Inflammatory macrophage treated with lipopolysaccharide for 1 hour (primary cell): Measurements from ENCODE around the gene ABHD16A.
A peak's percentile ranks its signal among the peaks of the same experiment; 100 is the strongest.

Experiments used
- DNase-seq, 2 donors: peaks; one replicate each; pipeline ENCODE4 v3.0.0-alpha.2; 2020 to 2022

Gene ABHD16A

DNA sequence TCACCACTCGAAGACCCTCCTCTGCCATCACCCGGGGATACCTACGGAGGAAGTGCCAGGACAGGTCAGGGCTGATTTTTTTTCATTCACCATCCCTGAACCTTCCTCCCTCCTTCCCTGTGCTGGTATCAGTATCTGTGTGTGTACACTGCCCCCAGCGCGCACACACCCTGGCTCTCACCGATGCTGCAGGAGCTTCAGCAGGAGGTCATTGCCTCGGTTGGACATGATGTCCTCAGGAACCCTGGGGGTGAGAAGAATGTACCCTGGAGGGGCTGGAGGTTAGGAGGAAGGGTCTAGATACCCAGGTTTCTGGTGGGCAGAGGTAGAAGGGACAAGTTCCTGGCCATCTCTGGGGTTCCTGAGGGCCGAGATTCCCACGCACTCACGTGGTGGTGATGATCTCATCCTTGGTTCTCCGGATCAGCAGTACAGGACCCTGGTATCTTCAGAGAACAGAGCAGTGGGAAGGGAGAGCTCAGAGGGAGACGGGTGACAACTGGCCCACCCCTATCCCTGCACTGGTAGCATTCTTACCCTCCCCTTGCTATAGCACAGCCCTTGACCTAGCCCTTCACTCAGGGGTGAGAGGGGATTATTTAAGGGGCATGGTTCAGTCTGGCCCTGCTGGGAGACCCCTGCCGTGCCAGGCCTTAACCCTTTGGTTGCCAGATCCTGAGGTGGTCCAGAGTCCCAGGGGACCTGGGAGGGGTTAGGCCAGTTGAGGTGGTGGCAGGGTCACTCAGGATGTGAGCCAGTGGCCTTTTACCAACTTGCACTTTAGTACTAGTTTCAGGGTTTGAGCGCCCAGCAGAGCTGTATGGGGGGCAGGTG is 15.0 kb downstream of the ABHD16A start:
- DNase-seq, result no peak

DNA sequence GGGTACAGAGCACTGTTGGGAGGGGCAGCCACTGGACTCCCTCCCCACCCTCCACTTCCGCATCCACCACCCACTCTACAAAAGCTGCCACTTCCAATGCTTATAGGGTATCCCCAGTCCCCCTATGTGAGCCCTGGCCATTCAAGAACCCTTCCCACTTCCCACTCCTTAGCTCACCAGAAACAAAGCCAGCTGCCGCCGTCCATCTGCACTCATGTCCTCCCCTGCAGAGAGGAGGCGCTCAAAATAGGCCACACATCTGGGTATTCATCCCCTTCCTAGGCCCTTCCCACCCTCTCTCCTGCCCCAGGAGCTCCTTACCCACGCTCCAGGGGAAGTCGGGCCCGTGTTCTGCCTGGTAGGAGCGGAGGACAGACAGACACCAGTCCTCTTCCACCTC is 15.8 kb downstream of the ABHD16A start:
- no peak for DNase-seq

DNA sequence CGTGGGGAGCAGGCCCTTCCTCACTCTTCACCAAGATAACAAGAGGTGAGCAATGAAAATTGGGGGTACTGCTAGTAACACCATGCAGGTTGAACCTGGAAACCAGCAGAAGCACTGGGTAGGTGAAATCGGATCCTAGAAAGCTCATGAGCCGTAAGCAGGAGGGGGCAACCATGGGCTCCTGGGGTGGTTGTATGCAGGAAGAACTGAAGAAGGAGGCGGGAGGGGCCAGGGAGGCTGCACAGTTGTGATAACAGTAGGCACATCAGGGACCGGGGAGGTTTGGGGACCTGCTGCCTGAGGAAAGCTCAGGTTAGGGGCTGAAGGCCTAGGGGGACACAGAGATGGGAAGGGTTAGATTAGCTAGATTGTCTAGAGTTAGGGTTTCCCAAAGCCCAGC is 16.6 kb downstream of the ABHD16A start:
- no peak for DNase-seq

DNA sequence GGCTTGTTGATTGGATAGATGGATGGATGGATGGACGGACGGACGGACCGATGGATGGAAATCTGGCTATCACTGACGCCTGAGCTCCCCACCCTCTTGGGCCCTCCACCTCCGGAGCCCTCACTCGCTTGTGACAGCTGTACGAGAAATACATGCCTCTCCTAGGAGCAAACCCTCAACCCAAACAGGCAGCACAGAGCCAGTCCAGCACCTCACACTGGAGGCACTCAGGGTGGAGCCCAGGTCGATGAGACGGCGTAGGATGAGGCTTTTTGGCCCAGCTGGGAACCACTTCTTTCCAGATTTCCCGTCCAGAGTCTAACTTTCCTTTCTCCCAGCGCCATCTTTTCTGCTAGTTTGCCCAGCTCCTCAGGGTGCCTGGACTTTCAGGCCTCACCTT is 19.5 kb downstream of the ABHD16A start:
- DNase-seq, result no peak

DNA sequence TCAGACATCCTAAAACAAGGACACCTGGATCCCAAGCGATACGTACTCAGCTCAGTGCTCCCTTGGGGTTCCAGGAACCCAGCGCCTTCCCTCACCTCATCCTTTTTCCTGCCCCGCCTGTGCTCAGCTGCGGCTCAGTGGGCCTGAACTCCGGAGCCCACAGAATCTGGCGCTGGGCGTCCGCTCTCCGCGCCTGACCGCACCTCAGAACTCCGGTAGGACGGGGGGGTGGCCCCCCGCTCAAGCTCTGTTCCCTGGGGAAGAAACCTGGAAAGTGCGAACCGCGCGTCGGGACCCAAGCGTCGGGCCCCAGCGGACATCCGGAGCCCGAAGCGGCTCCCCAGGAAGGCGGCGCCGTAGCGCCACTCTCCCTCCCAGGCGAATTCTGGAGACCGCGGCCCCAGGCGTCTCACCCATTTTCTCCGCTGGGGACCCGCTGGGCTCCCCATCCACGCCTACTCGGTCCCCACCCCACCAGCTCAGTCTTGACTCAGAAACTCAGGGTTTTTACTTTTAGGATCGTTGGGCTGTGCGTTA is 21.9 kb downstream of the ABHD16A start:
- peak in 1 of 2 donors; percentile 54 for DNase-seq

DNA sequence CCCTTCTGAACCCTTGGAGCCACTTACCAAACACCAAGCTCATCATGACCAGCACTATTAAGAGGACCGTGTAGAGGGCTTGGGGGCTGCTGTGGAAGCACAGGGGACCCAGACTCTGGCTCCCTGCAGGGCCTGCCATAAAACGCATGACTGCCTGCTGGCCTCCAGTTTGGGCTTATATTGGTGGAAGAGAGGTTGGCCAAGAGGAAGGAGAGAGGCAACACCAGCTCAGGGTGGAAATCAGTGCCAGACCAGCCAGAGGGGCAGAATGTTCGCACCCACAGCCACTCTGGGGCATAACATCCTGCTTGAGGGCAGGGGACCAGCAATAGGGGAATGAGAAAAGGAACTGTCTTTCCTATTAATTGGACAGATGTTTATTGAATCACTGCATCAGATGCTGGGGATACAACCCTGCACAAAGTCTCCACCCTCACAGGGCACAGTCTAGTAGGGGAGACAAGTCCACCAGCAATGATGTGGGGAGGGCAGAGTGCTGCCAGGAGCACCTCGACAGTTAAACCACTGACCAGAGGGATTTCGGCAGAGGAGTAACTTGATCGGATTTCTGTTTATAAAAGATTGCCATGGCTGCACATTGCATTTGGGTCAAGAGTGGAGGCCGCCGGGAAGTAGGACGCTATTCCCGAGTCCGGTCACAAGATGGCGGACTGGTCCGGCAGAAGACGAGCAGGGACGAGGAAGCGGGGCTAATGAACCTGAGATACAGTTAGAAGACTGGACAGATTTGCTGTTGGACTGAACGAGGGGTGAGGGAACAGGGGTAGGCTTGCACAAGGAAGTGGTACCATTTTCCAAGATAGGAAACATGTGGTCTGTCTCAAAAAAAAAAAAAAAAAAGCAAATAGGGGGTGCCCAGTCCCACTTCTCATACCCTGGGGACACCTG is 22.6 kb downstream of the ABHD16A start, which contains the start of gene LY6G5C:
LY6G5C (minus strand) TSS at position 842 of the 909 bp plus-strand sequence; CDS start at position 148, 694 bp downstream.
- DNase-seq, result peak; percentile 50 to 73

DNA sequence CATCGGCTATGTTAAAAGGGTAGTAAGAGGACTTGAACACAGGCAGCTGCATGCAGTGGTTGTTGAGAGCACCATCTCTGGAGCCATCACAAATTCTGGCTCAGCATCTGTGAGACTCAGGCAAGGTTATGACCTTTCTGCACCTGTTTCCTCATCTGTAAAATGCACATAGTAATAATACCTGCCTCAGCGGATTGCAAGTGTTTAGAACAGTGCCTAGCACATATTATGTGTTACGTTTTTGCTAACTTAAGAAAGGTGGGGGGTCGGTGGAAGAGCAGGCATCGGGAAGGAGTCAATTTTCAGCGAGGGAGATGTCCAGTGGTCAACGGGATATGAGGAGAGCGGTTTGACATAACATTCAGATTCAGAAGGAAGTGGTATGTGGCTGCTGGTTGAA is 25.2 kb downstream of the ABHD16A start:
- no peak for DNase-seq

DNA sequence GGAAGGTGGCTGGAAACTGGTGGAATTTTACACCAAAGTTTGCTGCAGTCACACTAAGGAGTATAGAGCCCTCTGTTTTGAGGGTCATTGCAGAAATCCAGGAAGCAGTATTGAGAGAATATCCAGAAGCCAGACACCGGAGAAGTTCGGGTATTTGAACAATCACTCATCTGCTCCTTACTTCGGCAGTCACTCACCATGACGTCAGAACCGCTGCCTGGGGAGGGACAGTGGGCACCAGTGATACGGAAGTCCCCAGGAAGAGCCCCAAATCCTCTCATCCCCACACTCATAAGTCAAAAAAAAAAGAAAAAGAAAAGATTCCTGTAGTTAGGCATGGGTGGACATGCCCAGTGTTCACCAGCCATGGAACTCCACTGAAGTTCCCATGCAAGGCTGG is 26.2 kb downstream of the ABHD16A start:
- DNase-seq, result no peak

DNA sequence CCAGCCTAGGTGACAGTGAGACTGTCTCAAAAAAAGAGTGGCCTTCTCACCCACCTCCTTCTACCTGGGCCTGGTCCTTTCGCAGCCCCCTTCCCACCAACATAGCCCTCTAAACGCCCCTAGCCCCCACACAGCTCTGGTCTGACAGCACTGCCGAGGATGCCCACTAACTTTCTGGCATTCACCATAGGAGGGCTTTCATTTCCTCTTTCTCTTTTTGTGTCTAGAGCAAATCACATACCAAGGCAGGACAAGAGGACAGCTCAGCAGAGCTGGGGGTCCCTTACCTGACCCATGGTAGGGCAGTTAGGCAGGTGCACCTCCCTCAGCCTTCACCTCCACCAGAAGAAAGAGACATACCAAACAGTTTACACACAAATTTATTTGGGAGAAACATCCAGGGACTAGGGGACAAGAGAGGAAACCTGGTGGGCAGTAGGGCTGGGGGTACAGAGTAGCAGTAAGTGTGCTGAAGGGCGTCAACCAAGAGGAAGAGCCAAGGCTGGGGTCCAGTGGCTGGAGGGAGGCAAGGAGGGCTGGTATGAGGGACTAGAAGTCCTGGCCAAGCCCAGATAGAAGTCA is 26.7 kb downstream of the ABHD16A start:
- DNase-seq, result no peak

DNA sequence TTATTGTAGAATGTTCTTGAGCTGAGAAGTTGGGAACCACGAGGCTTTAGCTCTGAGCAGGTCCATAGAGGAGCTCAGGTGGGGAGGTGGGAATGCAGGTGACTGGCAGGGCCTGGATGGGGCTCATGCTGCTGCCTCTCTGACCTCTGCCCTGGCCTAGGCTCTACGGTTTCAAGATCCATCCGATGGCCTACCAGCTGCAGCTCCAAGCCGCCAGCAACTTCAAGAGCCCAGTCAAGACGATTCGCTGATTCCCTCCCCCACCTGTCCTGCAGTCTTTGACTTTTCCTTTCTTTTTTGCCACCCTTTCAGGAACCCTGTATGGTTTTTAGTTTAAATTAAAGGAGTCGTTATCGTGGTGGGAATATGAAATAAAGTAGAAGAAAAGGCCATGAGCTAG is 33.4 kb downstream of the ABHD16A start, which contains the start of gene LY6G5B:
LY6G5B (plus strand) TSS at position 301 of the 400 bp plus-strand sequence. CDS start 975 bp downstream, outside the sequence.
- no peak for DNase-seq

DNA sequence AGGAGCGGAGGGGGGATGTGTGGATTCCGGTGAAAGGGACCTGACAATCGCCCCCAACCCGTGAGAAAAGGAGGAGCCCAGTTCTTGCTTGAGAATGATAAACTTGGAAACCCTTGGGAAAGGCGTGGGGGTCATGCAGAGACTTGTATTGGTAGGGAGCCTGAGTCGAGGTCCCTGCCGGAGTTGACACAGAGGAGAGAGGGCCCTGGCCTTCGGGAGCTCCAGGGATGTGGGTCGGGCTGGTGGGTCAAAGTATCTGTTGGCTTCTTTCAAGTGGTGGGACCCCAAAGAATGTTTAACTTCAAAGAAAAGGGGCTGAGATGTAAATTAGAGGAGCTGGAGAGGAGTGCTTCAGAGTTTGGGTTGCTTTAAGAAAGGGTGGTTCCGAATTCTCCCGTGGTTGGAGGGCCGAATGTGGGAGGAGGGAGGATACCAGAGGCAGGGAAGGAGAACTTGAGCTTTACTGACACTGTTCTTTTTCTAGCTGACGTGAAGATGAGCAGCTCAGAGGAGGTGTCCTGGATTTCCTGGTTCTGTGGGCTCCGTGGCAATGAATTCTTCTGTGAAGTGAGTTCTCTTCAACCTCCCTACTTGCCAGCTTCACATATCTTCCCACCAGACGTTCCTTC is 36.7 kb downstream of the ABHD16A start:
- peak; percentile 67 to 75 for DNase-seq

DNA sequence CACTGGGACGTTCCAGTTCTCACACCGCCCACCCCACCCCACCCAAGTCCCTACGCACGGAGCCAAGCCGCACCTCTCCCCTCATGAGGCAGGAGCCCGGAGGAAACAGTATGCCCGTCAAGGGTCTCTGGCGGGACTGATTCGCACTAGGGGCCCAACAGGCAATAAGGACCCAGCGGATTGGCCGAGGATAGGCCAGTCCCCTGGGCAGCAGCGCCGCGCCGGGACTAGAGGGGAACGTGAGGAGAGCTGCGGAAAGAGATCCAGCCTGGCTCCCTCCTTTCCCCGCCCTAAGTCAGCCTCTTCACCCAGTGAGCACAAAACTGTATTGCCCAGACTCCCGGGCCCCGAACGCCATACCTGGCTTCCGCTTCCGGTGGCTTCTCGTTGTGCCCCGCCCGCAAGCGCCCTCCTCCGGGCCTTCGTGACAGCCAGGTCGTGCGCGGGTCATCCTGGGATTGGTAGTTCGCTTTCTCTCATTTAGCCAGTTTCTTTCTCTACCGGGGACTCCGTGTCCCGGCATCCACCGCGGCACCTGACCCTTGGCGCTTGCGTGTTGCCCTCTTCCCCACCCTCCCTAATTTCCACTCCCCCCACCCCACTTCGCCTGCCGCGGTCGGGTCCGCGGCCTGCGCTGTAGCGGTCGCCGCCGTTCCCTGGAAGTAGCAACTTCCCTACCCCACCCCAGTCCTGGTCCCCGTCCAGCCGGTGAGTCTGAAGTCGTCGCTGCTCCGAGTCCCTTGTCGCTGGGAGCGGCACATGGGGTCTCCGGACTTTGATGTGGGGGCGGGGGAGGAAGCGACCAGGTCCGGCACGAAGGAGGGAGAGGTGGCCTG is 37.4 kb downstream of the ABHD16A start, which contains the start of gene CSNK2B:
CSNK2B (plus strand) TSS at position 580 of the 836 bp plus-strand sequence. CDS start 752 bp downstream, outside the sequence.
- DNase-seq, result peak; percentile 98

DNA sequence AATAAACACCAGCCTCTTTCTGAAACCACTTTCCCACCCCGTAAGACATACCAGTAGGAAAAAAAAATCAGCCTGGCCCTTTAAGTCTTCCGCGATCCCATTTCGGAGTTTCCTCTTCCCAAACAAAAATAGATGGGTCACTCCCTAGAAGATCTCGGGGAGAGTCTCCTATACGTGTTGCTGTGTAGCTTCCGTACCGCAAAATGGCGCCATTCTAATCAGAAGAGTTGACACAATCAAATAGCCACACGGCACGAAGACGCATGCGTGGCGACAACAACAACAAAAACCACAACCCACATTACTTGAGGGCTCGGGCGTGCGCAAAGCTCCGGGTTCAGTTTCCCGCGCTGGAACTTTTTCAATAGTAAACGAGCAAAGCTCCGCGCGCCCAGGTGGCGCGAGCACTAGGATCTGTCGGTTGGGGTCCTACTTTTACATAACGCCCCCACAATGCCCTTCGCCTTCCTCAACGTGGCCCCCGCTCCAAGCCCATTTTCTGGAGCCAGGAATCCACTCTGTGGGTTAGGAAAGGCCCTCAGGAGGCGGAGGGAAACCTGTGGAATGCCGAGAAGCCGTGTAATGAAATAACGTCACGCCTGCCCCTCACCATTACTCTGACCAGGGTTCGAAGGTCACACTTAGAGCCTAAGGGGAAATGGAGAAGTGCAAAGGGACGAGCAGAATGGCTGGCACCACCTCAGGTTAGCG is 38.2 kb downstream of the ABHD16A start, which contains the start of gene GPANK1:
GPANK1 (minus strand) TSS at position 208 of the 711 bp plus-strand sequence. CDS start 519 bp downstream, outside the sequence.
- peak; percentile 94 to 95 for DNase-seq

DNA sequence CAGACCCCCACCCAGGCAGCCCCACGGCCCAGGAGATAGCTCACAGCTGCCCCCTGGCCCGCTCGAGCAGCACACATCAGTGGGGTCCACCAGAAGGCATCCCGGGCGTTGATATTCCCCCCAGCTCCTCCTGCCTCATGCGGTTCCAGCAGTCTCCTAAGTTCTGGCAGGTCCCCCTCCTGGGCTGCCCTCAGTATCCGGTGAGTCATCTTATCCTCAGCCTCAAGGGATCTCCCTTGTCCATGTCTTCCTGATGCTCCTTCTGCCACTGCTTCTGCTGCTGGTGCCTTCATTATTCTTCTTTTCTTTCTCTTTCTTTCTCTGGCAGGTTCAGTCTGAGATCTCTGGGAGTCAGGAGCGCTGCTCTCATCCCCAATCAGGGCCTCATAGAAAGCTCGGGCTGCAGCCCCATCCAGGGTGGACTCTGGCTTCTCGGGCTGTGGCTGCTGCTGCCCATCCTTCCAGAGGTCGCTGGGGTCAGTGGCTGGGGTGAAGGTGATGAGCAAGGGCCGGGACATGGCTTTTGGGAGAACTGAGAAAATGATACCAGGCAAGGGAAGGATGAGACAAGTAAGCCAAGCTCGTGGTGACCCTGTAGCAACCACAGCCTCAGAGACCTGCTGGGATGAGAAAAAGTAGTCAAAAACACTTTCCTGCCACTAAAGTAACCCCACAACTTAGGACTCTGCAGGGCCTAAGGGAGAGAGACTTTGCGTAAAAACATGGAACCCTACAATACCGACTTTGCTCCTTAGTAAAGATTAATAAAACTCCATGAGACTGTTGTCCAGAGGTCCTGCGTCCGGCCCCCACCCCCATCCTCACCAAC is 38.9 kb downstream of the ABHD16A start:
- DNase-seq, result no peak

DNA sequence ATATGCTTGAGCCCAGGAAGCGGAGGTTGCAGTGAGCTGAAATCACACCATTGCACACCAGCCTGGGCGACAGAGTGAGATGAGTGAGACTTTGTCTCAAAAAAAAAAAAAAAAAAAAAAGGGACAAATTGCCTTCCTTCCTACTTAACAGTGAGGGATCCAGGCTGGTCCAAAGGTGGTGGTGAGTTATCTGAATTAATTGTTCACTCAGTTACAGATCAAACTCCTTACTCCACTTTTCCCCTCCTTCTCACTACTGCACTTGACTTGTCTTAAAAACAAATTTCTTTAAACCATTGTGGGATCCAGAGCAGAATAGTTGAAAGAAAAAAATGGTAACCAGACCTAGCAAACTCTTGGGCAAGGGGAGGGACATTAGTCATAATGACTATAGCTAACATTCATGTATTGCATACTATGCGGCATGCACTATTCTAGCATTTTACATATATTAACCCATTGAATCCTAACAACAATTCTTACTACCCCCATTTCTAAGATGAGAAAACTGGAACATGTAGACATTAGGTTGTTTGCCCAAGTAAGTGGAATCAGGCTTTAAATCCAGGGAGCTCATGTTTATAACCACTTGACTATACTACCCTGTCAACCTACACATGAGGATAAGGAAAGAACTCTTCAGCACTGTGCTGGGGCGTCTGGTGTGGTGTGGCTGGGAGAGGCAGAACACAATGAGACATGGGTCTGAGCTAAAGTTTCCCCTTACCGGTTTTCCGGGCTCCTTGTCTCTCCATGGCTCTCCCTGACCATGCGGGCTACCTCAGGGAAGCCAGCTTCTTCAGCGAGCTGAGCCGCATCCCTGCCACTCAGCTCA is 39.8 kb downstream of the ABHD16A start:
- DNase-seq, result peak; percentile 43 to 48

DNA sequence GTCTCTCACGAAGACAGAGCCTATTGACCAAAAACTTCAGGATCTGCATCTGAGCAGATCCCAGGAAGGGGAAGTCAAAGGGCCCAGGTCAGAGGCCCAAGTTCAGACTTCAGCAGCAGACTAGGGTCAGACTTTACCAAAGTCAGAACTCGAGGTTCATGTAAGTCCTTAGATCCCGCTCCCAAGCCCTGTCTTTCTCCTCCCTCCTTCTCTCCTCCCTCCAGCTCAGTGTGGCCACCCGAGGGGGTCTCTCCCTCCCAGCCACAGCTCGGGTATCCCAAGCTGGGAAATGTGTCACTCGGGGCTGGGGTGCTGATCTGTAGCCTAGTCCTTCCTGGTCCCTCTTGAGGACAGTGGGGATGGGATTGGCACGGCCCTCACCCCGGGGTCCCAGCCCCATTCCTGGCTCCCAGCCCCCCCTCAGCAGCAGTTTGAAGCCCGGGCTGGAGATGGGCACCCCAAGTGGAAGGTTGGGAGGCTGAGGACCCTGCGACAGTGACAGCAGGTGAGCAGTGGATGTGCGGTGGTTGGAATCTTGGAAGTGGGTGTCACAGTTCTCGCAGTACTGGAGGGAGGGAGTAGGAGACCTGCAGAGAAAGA is 40.9 kb downstream of the ABHD16A start:
- DNase-seq, result no peak

DNA sequence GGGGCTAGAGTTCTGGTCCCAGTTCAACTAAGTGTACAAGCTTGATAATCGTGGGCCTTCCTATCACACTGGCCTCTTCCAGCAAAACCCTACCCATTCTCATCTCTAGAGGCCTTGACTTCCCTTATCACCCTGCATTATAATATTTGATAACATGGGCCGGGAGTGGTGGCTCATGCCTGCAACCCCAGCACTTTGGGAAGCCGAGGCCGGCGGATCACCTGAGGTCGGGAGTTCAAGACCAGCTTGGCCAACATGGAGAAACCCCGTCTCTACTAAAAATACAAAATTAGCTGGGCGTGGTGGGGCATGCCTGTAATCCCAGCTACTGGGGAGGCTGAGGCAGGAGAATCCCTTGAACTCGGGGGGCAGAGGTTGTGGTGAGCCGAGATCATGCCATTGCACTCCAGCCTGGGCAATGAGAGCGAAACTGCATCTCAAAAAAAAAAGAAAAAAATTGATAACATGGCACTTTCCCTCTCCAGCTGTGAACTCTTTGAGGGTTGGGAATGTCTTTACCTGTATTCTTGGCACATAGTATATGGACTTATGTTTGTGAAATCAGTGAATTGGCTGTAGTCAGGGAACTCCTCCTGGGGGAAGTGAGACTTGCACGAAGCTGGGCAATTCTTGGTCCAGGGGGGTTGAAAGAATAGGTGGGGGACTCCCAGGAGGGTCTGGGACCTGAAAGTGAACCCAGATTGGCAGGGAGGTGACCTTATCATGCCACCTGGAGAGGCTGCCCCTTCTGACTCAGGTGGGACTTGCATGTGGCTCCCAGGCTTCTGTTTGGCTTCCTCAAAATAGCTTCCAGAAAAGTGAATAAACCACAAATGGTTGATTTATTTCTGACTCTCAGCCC is 41.6 kb downstream of the ABHD16A start:
- no peak for DNase-seq
